Trophoblast cell (in vitro differentiated cells and primary cell): ENCODE measurements around the gene DUSP1.

Experiments used
- DNase-seq, 2 donors: peaks; one replicate each; pipeline ENCODE4 v3.0.0-alpha.2; 2016
- H2AFZ ChIP-seq: 2 replicates; pipeline ENCODE4 v1.6.1; 2013; ENCODE audit warnings: low read length, moderate library complexity, mild to moderate bottlenecking; ENCODE audit not compliant: insufficient read depth, poor library complexity
- H2AK5ac ChIP-seq: 2 replicates; pipeline ENCODE4 v1.6.1; 2013; ENCODE audit warnings: mild to moderate bottlenecking, low read length
- H2BK120ac ChIP-seq: 2 replicates; pipeline ENCODE4 v1.6.1; 2013; ENCODE audit warnings: low read length, mild to moderate bottlenecking, moderate library complexity; ENCODE audit not compliant: insufficient read depth, poor library complexity
- H2BK12ac ChIP-seq: 2 replicates; pipeline ENCODE4 v1.6.1; 2013; ENCODE audit warnings: mild to moderate bottlenecking, low read length, moderate library complexity
- H2BK5ac ChIP-seq: 2 replicates; pipeline ENCODE4 v1.6.1; 2013; ENCODE audit warnings: low read length, low read depth, moderate library complexity, mild to moderate bottlenecking; ENCODE audit not compliant: poor library complexity
- H3K14ac ChIP-seq: 2 replicates; pipeline ENCODE4 v1.6.1; 2013; ENCODE audit warnings: mild to moderate bottlenecking, low read length
- H3K18ac ChIP-seq: 2 replicates; pipeline ENCODE4 v1.6.1; 2013; ENCODE audit warnings: mild to moderate bottlenecking, low read length
- H3K23ac ChIP-seq: 2 replicates; pipeline ENCODE4 v1.6.1; 2013; ENCODE audit warnings: low read length
- H3K27ac ChIP-seq: 2 replicates; pipeline ENCODE4 v1.5.1; 2013; ENCODE audit warnings: low read depth, mild to moderate bottlenecking, inconsistent platforms, low read length, moderate library complexity
- H3K27me3 ChIP-seq: 2 replicates; pipeline ENCODE4 v1.6.1; 2013; ENCODE audit warnings: inconsistent platforms, mild to moderate bottlenecking, low read length, moderate library complexity; ENCODE audit not compliant: insufficient read depth
- H3K36me3 ChIP-seq, 2 experiments: 1 replicate in 1 of 2; 2 replicates in 1 of 2; pipeline ENCODE4 v1.6.1; 2013; ENCODE audit warnings: low read length in 2 of 2, mild to moderate bottlenecking in 2 of 2, moderate library complexity in 1 of 2; ENCODE audit not compliant: insufficient read depth in 2 of 2, control insufficient read depth in 1 of 2
- H3K4ac ChIP-seq: 2 replicates; pipeline ENCODE4 v1.6.1; 2013; ENCODE audit warnings: low read depth, mild to moderate bottlenecking, low read length, moderate library complexity
- H3K4me1 ChIP-seq, 2 experiments: 1 replicate in 1 of 2; 2 replicates in 1 of 2; pipeline ENCODE4 v1.6.1; 2013; ENCODE audit warnings: low read length in 2 of 2, mild to moderate bottlenecking in 2 of 2, moderate library complexity in 1 of 2; ENCODE audit not compliant: insufficient read depth in 2 of 2, control insufficient read depth in 1 of 2
- H3K4me2 ChIP-seq: 2 replicates; pipeline ENCODE4 v1.6.1; 2013; ENCODE audit warnings: inconsistent platforms, mild to moderate bottlenecking, low read length, moderate library complexity
- H3K4me3 ChIP-seq: 2 replicates; pipeline ENCODE4 v1.5.1; 2013; ENCODE audit warnings: mild to moderate bottlenecking, low read depth, low read length, inconsistent platforms
- H3K79me1 ChIP-seq: one replicate; pipeline ENCODE4 v1.6.1; 2013; ENCODE audit warnings: low read length
- H3K79me2 ChIP-seq: 2 replicates; pipeline ENCODE4 v1.6.1; 2013; ENCODE audit warnings: low read length, mild to moderate bottlenecking; ENCODE audit not compliant: control insufficient read depth, insufficient read depth, poor library complexity
- H3K9ac ChIP-seq: 2 replicates; pipeline ENCODE4 v1.6.1; 2013; ENCODE audit warnings: mild to moderate bottlenecking, low read length
- H3K9me3 ChIP-seq: 2 replicates; pipeline ENCODE4 v1.6.1; 2013; ENCODE audit warnings: low read depth, mild to moderate bottlenecking, control low read depth, inconsistent platforms, low read length; ENCODE audit not compliant: insufficient read depth
- H4K12ac ChIP-seq: 2 replicates; pipeline ENCODE4 v1.6.1; 2013; ENCODE audit warnings: low read depth, mild to moderate bottlenecking, low read length, moderate library complexity
- H4K8ac ChIP-seq: 2 replicates; pipeline ENCODE4 v1.6.1; 2013; ENCODE audit warnings: low read depth, mild to moderate bottlenecking, low read length, moderate library complexity
- H4K91ac ChIP-seq: one replicate; pipeline ENCODE4 v1.6.1; 2013; ENCODE audit warnings: low read depth, mild to moderate bottlenecking, low read length, moderate library complexity
- WGBS: extraction: QIAGEN DNeasy Blood & Tissue Kit; methylation state at CpG from one replicate; pipeline ENCODE4 v1.1.7; 2013; ENCODE audit warnings: missing lambda C conversion rate; ENCODE audit not compliant: insufficient read length, insufficient coverage; ENCODE audit errors: extremely low coverage; 5-methylcytosine and 5-hydroxymethylcytosine counted together

The DUSP1 gene

GRCh38 chr5:172733974-172734346 is 37.0 kb downstream of the DUSP1 start:
- H2BK5ac ChIP-seq: no peak overlapping the region
- H2AK5ac ChIP-seq: no peak overlapping the region
- H4K12ac ChIP-seq: no peak overlapping the region
- peak overlapping the region; percentile 74 for H2BK120ac ChIP-seq
- peak overlapping the region; percentile 52 for H4K91ac ChIP-seq
- H2BK12ac ChIP-seq: no peak overlapping the region
- no peak overlapping the region for H3K4me3 ChIP-seq
- peaks cover 2% of the 10 kb centered on the region for H3K79me2 ChIP-seq
- H4K8ac ChIP-seq: no peak overlapping the region
- peaks cover 2% of the 10 kb centered on the region for H3K9me3 ChIP-seq
- peak overlapping the region; percentile 27 for H3K4me2 ChIP-seq
- no CpG with 5 or more reads among the region's 4 CpGs for WGBS
- H3K4me1 ChIP-seq: peaks cover 15 to 24% of the 10 kb centered on the region in 2 experiments
- peak overlapping the region; percentile 76 for H3K27ac ChIP-seq
- no peak overlapping the region for H3K4ac ChIP-seq
- no peak overlapping the region for H2AFZ ChIP-seq
- H3K18ac ChIP-seq: no peak overlapping the region
- H3K14ac ChIP-seq: no peak overlapping the region
- no peak for DNase-seq
- no peak overlapping the region for H3K23ac ChIP-seq
- peaks cover 14% of the 10 kb centered on the region for H3K79me1 ChIP-seq
- no peaks in the 10 kb centered on the region for H3K27me3 ChIP-seq
- H3K36me3 ChIP-seq: no peaks in the 10 kb centered on the region
- no peak overlapping the region for H3K9ac ChIP-seq

GRCh38 chr5:172733131-172733973 is 37.6 kb downstream of the DUSP1 start:
- peak overlapping the region; percentile 44 for H3K4ac ChIP-seq
- peak overlapping the region; percentile 90 for H2BK5ac ChIP-seq
- H4K8ac ChIP-seq: peak overlapping the region; percentile 44
- H4K12ac ChIP-seq: no peak overlapping the region
- H3K18ac ChIP-seq: peak overlapping the region; percentile 79
- peaks cover 2% of the 10 kb centered on the region for H3K9me3 ChIP-seq
- peak; percentile 94 to 96 for DNase-seq
- no peaks in the 10 kb centered on the region for H3K36me3 ChIP-seq
- no peak overlapping the region for H3K23ac ChIP-seq
- H3K4me1 ChIP-seq: peaks cover 15 to 24% of the 10 kb centered on the region in 2 experiments
- H3K4me2 ChIP-seq: peak overlapping the region; percentile 27
- peak overlapping the region; percentile 86 for H2BK120ac ChIP-seq
- peak overlapping the region; percentile 79 for H2AK5ac ChIP-seq
- H2BK12ac ChIP-seq: peak overlapping the region; percentile 88
- no peak overlapping the region for H3K9ac ChIP-seq
- no peak overlapping the region for H3K4me3 ChIP-seq
- no CpG with 5 or more reads among the region's 17 CpGs for WGBS
- peaks cover 14% of the 10 kb centered on the region for H3K79me1 ChIP-seq
- H4K91ac ChIP-seq: peak overlapping the region; percentile 63
- H3K27ac ChIP-seq: peak overlapping the region; percentile 77
- H3K14ac ChIP-seq: peak overlapping the region; percentile 77
- H2AFZ ChIP-seq: no peak overlapping the region
- H3K27me3 ChIP-seq: no peaks in the 10 kb centered on the region
- H3K79me2 ChIP-seq: peaks cover 2% of the 10 kb centered on the region

GRCh38 chr5:172732201-172732865 is 38.7 kb downstream of the DUSP1 start:
- Histone ChIP-seq H2BK12ac (peak overlapping the region; percentile 88), H3K79me2 (peaks cover 2% of the 10 kb centered on the region), H2AK5ac (peak overlapping the region; percentile 81), H3K4me3 (no peak overlapping the region), H2BK120ac (peak overlapping the region; percentile 69), H2AFZ (no peak overlapping the region), H3K36me3 (no peaks in the 10 kb centered on the region), H3K23ac (no peak overlapping the region), H3K4ac (no peak overlapping the region), H4K12ac (no peak overlapping the region), H3K4me1 (peaks cover 15 to 24% of the 10 kb centered on the region in 2 experiments), H3K27me3 (no peaks in the 10 kb centered on the region), H3K18ac (peak overlapping the region; percentile 34), H3K9me3 (peaks cover 2% of the 10 kb centered on the region), H2BK5ac (peak overlapping the region; percentile 22), H3K79me1 (peaks cover 14% of the 10 kb centered on the region), H3K4me2 (no peak overlapping the region), H4K91ac (peak overlapping the region; percentile 44), H3K9ac (no peak overlapping the region), H3K14ac (peak overlapping the region; percentile 55), H4K8ac (peak overlapping the region; percentile 7), H3K27ac (no peak overlapping the region)
- no CpG with 5 or more reads among the region's 14 CpGs for WGBS
- no peak for DNase-seq

GRCh38 chr5:172731680-172732074 is 39.3 kb downstream of the DUSP1 start:
- Histone ChIP-seq H2BK12ac (peak overlapping the region; percentile 41), H4K91ac (peak overlapping the region; percentile 44), H3K79me2 (peaks cover 2% of the 10 kb centered on the region), H2BK120ac (peak overlapping the region; percentile 69), H3K23ac (no peak overlapping the region), H3K4me1 (peaks cover 15 to 24% of the 10 kb centered on the region in 2 experiments), H3K9ac (no peak overlapping the region), H2AFZ (no peak overlapping the region), H3K4me3 (no peak overlapping the region), H3K36me3 (no peaks in the 10 kb centered on the region), H3K4me2 (no peak overlapping the region), H3K27me3 (no peaks in the 10 kb centered on the region), H3K4ac (no peak overlapping the region), H3K14ac (peak overlapping the region; percentile 55), H3K18ac (no peak overlapping the region), H2BK5ac (no peak overlapping the region), H4K12ac (no peak overlapping the region), H4K8ac (no peak overlapping the region), H2AK5ac (peak overlapping the region; percentile 81), H3K9me3 (peaks cover 2% of the 10 kb centered on the region), H3K79me1 (peaks cover 14% of the 10 kb centered on the region), H3K27ac (no peak overlapping the region)
- no peak for DNase-seq
- WGBS: no CpG with 5 or more reads among the region's 9 CpGs
